Psoas muscle (tissue), 8 donors: Measurements from ENCODE around the gene GPR37L1. TPM values are rescaled to one million over a fixed set of nuclear protein-coding genes. Genes with fewer than 3 reads are reported as not detected.

ENCODE experiments used
- ATAC-seq, 4 donors: fragments of 200-7000 bp; cut with Tn5 transposase; one replicate each; pipeline ENCODE4 v1.9.1; 2020; ENCODE audit warnings: moderate library complexity in 3 of 4, mild to moderate bottlenecking in 2 of 4
- DNase-seq, 2 donors: peaks; one replicate each; pipeline ENCODE4 v3.0.0-alpha.2; 2020
- H3K27ac ChIP-seq: fragments of 200-600 bp; one replicate; pipeline ENCODE4 v1.8.0; 2022
- H3K27me3 ChIP-seq, 3 donors: fragments of 200-600 bp in 1 of 3; one replicate each; pipeline versions ENCODE4 v1.6.1 to v1.8.0; 2013 to 2022; ENCODE audit warnings: low read length in 2 of 3, mild to moderate bottlenecking in 2 of 3, moderate library complexity in 1 of 3; ENCODE audit not compliant: insufficient read depth in 3 of 3
- H3K36me3 ChIP-seq, 2 donors: fragments of 200-600 bp in 1 of 2; one replicate each; pipeline versions ENCODE4 v1.6.1 to v1.8.0; 2013 to 2022; ENCODE audit warnings: low read depth in 1 of 2, mild to moderate bottlenecking in 1 of 2, moderate library complexity in 1 of 2; ENCODE audit not compliant: insufficient read depth in 1 of 2
- H3K4me1 ChIP-seq: fragments of 200-600 bp; one replicate; pipeline ENCODE4 v1.8.0; 2022
- H3K4me3 ChIP-seq: fragments of 200-600 bp; one replicate; pipeline ENCODE4 v1.8.0; 2022; ENCODE audit warnings: mild to moderate bottlenecking
- H3K9me3 ChIP-seq: fragments of 200-600 bp; one replicate; pipeline ENCODE4 v1.8.0; 2022
- CTCF ChIP-seq: fragments of 200-600 bp; IDR thresholded peaks from one replicate; pipeline ENCODE4 v1.8.0; 2022; ENCODE audit warnings: antibody characterized with exemption
- WGBS, 3 donors: extraction: QIAGEN DNeasy Blood & Tissue Kit; methylation state at CpG; one replicate each; pipeline versions ENCODE4 v1.1.6 to v1.1.7; 2013; 5-methylcytosine and 5-hydroxymethylcytosine counted together
- intact Hi-C, 2 donors: fragments of 100-400 bp; cut with DNase I; formaldehyde crosslinking; loops; one replicate each; pipeline versions ENCODE4 v1.11.0 to v1.14.2; 2022
- polyA plus RNA-seq, 3 donors: library from polyadenylated mRNA; stranded (reverse); fragments of 200-250 nt; gene quantifications; one replicate each; pipeline ENCODE4 v1.2.3, GENCODE V29; 2013
- total RNA-seq, 4 donors: library from RNA; stranded (reverse); fragmentation: NEBNext Ultra II Directional in 2 of 4; extraction: Animal tissue kit (Norgen Biotek cat#: 25700) in 2 of 4; gene quantifications; one replicate each; pipeline versions ENCODE4 v1.2.1 to v1.2.4, GENCODE V29; 2021 to 2023
- donor health status: healthy with polysubstance abuse.
- donor health status: DM: no; HTN: no; CAD: no; lungs with moderate emphysema.
- donor health status: Bipolar disorder and iron deficiency.
- donor health status: healthy.
- donor health status: DM: yes; HTN: yes; CAD: no.
- donor health status: DM: no; HTN: no; CAD: no.
- donor health status: DM: no; HTN: no; CAD: no.
- donor health status: DM: yes; HTN: yes; CAD: no.

The GPR37L1 gene
- total and polyA plus RNA-seq, 7 donors: 0.01 TPM; not detected in 4

DNA sequence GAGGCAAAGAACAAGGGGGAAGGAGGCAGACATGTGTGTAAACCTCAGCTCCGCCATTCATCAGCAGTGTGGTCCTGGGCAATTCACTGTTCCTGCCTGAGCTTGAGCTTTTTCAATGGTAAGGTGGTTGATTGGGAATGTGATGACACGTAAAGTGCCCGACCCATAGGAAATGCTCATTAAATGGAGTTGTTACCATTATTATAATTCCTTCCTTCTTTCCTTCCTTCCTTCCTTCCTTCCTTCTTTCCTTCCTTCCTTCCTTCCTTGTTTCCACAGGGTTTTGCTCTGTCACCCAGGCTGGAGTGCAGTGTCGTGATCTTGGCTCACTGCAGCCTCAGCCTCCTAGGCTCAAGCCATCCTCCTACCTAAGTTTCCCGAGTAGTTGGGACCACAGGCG lies 4.3 kb downstream of the GPR37L1 start:
- WGBS, 3 donors: 84 to 89% (median 87%) methylated on average over 6 of the region's 6 CpGs
- TF ChIP-seq CTCF: no peak
- intact Hi-C loops: no loop called here
- no peaks in the 10 kb centered on the region for H3K27me3 ChIP-seq
- DNase-seq (no peak), ATAC-seq (no peak)
- no peaks in the 10 kb centered on the region for H3K36me3 ChIP-seq
- H3K27ac ChIP-seq: no peak overlapping the region
- no peaks in the 10 kb centered on the region for H3K9me3 ChIP-seq
- H3K4me3 ChIP-seq: no peak overlapping the region
- peaks cover 4% of the 10 kb centered on the region for H3K4me1 ChIP-seq

GRCh38 chr1:202127836-202128622 lies 5.3 kb downstream of the GPR37L1 start:
- no peak overlapping the region for H3K27ac ChIP-seq
- H3K27me3 ChIP-seq: no peaks in the 10 kb centered on the region
- no peaks in the 10 kb centered on the region for H3K9me3 ChIP-seq
- DNase-seq (no peak), ATAC-seq (no peak)
- H3K4me3 ChIP-seq: no peak overlapping the region
- H3K36me3 ChIP-seq: no peaks in the 10 kb centered on the region
- WGBS, 3 donors: 94 to 95% (median 94%) methylated on average over 25 to 26 of the region's 26 CpGs
- TF ChIP-seq CTCF: no peak
- intact Hi-C loops: no loop called here
- peaks cover 11% of the 10 kb centered on the region for H3K4me1 ChIP-seq

DNA sequence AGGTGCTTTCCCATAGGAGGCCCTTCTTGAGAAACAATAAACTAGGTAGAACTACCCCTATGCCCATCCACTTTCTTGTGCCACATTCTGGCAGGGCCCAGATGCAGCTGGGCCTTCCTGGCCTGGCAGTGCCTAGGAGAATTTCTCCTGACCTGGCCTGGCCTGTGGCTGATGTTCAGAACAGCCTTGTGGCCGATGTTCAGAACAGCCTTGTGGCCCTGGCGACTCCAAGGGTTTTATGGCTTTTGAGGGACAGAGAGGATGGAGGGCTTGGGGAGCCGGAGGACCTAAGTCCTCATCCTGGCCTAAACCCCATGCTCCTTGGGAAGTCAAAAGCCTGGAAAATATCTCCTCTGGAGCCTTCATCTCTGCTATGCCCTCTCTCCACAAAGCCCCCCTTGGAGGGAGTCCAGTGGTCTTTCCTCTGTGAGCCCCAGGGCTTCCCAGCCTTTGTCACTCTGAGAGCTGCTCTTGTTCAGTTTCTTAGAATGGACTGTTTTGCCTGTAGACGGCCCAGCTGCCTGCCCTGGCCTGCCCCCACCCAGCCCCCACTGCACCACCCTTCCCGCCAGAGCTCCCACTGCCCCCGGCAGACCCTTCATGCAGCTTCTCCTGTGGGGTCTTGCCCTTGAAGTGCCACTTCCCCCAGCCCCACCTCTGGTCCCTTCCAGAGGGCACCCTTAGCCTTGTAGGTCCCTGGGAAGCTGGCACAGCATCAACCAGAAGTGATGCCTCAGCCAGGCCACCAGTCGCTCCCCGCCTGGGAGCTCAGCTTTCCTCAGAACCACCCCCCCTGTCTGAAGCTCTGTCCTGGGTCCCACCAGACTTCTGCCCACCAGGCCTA lies 7.0 kb downstream of the GPR37L1 start:
- intact Hi-C loops: loop anchor here in 1 of 2 donors (10.0 kb wide), 1 partner anchor 235 kb away; no protein-coding TSS in a partner anchor
- ATAC-seq: no peak
- no peak for TF ChIP-seq CTCF
- Histone ChIP-seq H3K9me3 (no peaks in the 10 kb centered on the region), H3K4me1 (peaks cover 13% of the 10 kb centered on the region), H3K27me3 (no peaks in the 10 kb centered on the region), H3K27ac (no peak overlapping the region), H3K36me3 (peaks cover 0 to 13% of the 10 kb centered on the region in 2 donors), H3K4me3 (no peak overlapping the region)
- DNase-seq: no peak
- 51 to 63% (median 52%) methylated on average over 8 of the region's 8 CpGs for WGBS, 3 donors

GRCh38 chr1:202130297-202130721 lies 7.6 kb downstream of the GPR37L1 start:
- intact Hi-C loops: loop anchor here in 1 of 2 donors (10.0 kb wide), 1 partner anchor 236 kb away; no protein-coding TSS in a partner anchor
- Histone ChIP-seq H3K9me3 (no peaks in the 10 kb centered on the region), H3K27me3 (no peaks in the 10 kb centered on the region), H3K36me3 (peaks cover 0 to 19% of the 10 kb centered on the region in 2 donors), H3K4me1 (peaks cover 13% of the 10 kb centered on the region), H3K27ac (no peak overlapping the region), H3K4me3 (no peak overlapping the region)
- no peak for ATAC-seq
- DNase-seq: no peak
- TF ChIP-seq CTCF: no peak
- 28 to 46% (median 28%) methylated on average over 9 to 11 of the region's 11 CpGs for whole genome bisulfite sequencing, 3 donors
